HG03571 (cell line): ENCODE results near the gene JMJD6.
"Not testable (repeated sequence)": the region's sequence is repeated elsewhere in the genome, so short reads cannot be mapped to it uniquely, and the experiment has no call there.

ENCODE experiments used
- ATAC-seq: cut with Tn5 transposase; IDR thresholded peaks from one replicate; pipeline ENCODE4 v1.9.1; 2021; ENCODE audit not compliant: unreplicated experiment

Gene JMJD6

DNA sequence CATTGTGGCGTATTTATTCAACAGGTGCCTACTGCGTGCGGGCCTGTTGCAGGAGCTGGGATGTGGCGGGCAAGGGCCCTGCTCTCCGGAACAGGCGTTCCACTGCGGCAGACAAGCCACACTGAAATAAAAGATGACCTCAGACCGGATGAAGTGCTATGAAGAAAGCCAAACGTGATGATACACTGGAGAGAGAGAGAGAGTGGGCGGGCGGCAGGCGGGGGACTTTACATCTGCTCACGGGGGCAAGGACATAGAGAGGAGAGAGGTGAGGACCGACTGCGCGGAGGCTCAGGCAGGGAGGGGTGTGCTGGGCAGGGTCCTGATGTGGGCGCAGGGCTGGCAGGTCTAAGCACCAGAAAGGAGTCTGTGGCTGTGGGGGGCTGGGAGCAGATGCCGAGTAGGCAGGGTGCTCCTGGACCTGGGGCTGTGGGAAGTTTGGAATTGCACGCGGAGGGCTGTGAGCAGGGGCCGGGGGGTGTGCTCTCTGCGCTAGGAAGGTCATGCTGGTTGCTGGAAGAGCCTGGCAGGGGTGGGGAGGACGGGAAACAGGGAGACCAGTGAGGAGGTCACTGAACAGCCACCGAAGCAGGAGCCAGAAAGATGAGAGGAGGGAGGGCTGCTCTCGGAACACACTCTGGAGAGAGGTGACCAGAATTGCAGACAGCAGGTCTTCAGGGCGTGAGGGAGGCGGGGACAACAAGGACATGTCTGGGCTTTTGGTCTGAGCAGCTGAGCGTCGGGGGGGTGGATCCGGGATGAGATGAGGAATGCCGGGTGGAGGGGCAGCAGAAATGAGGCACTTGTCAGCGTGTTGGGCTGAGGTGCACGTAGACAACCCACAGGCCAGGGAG lies 25.6 kb downstream of the JMJD6 start:
- no peak for ATAC-seq

DNA sequence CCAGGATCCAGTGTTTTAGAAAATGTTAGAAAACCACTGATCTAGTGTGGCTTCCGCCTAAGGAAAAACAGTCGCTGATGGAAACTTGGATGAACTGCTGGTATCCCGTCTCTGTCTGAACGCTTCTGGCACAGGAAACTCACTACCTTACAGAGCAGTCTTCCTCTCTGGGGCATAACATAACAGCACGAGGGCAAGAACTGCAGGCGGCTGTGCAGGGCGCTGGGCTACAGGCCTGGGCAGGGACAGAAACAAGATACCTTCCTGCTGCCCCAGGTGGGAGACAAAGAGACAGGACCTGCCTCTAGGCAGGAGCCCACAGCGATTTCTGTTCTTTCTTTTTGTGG lies 26.2 kb downstream of the JMJD6 start:
- no peak for ATAC-seq

DNA sequence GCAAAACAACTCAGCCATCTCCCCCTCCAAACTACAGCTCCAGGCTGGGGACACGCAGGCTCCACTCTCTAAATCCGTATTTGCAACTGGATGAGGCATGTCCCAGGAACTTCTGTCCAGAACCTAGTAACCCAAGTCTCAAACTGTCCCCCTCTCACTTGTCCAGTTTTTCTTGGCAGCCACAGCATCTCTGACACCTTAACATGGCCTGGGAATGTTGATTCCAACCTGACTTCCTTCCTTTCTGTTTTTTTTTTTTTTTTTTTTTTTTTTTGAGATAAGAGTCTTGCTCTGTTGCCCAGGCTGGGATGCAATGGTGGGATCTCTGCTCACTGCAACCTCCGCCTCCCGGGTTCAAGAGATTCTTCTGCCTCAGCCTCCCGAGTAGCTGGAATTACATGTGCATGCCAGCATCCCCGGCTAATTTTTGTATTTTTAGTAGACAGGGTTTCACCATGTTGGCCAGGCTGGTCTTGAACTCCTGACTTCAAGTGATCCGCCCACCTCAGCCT lies 27.9 kb downstream of the JMJD6 start:
- ATAC-seq, result not testable (repeated sequence)

DNA sequence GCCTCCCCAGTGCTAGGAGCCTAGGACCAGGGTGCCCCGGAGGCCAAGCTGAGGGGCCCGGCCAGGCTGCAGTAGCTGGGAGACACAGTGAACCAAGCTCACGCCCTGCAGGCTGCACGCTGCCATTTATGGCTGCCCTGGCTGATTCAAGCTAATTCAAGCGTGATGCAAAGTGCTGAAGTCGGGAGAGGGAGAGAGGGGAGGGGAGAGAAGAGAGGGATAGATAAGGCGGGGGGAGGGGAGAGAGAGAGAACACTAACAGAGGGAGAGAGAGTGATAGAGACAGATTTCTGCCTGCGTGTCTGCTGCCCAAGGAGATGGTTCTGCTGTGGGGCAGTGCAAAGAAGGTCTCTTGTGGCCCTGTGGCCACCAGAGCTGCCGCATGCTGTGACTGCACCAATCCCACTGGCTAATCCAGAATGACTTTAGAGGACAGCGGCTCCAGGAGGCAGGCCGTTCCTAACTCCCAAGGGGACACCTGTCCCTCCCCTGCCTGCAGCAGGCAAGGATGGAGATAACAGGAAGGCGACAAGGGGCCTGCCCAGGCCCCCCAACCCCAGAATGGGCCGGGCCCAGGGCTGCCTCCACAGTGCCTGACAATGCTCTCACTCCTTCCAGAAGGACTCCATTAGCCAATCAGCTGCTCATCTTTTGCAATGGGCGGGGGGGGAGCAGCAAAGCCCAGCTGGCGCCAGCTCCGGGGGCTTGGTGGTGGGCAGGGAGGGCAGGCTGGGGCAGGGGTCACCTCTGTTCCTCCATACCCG lies 28.5 kb downstream of the JMJD6 start:
- ATAC-seq, result no peak

DNA sequence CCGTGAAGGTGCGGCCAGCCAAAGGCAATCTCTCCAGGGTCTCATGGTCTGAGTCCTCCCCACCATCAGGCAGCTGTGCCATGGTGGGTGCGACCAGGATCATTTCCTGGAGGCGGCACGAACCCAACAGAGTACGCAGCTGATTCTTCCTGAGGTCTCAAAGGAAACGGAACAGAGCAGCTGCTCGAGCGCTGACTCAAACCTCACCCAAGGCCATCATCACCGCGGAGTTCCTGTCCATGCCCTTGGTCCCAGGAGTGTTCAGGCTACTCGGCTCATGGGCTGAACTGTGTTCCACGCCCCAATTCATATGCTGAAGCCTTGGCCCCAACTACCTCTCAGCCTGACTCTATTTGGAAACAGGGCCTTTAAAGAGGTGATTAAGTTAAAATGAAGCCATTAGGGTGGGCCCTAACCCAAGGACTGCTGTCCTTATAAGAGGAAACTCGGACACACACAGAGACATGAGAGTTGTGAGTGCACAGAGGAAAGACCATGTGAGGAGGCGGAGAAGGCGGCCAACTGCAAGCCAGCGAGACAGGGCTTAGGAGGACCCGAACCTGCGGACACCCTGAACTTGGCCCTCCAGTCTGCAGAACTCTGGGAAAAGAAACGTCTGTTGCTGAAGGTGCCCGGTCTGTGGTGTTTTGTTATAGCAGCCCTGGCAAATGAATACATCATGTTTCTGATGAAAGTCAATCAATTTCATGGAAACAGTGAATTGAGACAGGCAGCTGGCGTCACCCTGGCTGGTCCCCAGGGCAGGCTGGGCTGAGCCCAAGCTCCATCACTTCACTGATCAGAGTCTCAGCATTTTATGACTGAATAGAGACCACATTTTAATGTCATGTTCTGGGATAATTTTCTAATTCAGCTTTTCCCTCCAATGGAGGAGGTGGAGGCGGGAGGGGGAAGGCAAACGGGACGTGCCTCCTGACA lies 29.4 kb downstream of the JMJD6 start:
- peak; percentile 57 for ATAC-seq

DNA sequence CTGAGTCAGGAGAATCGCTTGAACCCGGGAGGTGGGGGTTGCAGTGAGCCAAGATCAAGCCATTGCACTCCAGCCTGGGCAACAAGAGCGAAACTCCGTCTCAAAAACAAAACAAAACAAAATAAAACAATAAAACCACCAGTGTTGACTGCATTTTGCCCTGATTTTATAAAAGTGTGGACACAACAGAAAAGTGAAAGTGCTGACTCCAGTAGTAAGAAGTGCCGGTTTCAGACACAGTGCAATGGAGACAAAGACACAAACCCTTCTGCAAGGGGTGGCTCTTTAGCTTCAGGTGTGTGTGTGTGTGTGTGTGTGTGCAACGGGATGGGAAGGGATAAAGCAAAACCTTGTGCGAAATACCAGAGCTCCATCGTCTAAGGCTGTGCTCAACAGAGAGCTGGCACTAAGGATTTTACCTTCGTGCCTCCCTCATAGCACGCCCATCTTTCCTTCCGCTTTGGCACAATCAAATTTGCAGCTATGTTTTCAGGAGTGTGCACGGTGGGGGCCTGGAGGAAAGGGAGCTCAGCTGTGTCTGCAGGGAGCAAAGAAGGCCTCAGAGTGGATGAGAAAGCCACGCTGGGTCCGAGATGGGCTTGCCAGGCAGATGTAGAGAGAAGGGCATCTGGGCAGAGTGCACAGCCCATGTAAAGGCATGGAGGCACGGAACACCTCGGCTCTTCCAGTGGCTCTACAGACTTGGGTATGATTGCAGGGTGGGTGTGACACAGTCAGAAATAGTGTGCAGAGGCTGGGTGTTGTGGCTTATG lies 31.2 kb downstream of the JMJD6 start:
- no peak for ATAC-seq

DNA sequence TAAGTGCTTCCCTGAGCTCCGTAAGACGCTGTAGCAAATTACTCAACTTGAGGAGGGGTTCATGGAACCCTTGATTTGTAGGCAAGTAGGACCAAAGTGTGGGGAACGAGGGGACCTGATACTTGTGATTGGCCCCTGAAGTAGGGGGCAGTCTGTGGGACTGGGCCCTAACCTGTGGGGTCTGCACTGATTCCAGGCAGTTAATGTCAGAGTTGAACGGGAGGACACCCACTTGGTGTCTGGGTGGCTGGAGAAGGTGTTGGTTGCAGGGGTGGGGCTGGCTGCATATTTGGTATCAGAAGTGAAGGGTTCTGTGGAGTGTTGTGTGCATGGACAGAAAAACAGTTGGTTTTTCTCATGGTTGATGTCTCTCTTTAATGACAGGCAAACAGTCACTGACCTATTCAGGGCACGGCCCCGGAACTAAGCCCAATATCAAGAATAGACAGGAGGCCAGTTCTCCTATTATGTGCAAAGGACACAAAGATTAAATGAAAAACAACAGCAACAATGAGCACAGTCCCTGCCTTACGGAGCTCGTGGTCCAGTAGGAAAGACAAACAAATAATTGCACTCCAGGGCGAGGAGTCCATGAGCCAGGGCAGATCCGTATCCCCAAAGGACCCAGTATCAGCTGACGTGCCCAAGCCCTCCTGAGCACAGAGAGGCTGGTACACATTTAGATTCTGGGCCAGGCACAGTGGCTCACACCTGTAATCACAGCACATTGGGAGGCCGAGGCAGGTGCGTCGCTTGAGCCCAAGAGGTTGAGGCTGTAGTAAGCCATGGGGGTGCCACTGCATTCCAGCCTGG lies 34.8 kb downstream of the JMJD6 start:
- no peak for ATAC-seq

DNA sequence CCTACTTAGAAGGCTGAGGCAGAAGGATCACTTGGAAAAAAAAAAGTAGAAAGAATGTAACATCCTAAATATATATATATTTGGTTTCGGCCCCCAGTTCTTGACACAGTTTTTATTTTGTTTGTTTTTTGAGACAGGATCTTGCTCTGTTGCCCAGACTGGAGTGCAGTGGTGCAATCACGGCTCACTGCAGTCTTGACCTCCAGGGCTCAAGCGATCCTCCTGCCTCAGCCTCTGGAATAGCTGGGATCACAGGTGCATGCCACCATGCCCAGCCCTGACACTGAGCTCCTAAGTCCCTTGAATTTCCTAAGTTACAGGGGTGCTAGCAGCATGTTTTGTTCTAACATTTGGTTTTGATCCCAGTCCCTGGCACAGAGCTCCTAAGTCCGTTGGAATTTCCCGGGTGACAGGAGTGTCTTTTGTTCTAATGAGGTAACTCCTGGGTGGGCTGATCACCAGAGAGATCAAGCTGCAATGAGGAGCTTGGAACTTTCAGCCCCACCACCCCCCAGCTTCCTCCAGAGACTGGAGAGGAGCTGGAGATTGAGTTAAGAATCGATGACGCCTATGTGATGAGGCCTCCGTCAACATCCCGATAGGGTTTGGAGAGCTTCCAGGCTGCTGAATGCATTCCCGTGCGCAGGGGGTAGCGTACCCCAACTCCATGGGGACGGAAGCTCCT lies 35.7 kb downstream of the JMJD6 start:
- no peak for ATAC-seq

DNA sequence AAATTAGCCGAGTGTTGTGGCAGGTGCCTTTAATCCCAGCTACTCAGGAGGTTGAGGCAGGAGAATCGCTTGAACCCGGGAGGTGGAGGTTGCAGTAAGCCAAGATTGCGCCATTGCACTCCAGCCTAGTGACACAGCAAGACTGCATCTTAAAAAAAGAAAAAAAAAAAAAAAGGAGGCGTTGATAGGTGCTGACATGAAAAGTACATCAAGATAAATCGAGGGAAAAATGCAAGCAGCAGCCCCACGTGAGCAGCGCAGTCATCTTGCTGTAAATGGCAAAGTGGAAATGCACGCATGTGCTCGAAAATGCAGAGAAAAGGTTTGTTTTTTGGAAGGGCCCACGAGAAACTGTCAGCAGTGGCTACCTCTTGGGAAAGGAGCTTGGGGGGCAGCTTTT lies 36.5 kb downstream of the JMJD6 start:
- ATAC-seq, result no peak

DNA sequence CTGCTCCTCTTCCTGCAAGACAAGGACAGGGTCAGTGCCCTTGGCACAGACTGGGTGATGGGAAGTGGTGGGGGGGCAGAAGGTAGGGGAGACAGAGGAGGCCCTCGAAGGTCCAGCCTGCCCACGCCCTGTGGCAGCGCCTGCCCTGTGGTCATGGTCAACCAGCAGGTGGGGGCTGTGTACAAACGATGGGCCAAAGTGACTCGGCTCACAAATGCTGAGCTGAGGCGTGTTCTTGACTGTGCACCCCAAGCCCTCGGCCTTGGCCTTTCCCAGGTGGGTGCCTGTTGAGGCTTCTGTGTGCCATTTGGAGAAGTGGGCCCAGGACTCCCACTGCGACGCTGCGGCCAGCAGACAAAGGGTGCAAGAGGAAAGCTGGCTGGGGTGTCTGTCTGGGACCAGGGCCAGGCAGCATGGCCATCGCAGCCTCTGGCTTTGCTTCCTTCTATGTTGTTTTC lies 38.2 kb downstream of the JMJD6 start:
- no peak for ATAC-seq

DNA sequence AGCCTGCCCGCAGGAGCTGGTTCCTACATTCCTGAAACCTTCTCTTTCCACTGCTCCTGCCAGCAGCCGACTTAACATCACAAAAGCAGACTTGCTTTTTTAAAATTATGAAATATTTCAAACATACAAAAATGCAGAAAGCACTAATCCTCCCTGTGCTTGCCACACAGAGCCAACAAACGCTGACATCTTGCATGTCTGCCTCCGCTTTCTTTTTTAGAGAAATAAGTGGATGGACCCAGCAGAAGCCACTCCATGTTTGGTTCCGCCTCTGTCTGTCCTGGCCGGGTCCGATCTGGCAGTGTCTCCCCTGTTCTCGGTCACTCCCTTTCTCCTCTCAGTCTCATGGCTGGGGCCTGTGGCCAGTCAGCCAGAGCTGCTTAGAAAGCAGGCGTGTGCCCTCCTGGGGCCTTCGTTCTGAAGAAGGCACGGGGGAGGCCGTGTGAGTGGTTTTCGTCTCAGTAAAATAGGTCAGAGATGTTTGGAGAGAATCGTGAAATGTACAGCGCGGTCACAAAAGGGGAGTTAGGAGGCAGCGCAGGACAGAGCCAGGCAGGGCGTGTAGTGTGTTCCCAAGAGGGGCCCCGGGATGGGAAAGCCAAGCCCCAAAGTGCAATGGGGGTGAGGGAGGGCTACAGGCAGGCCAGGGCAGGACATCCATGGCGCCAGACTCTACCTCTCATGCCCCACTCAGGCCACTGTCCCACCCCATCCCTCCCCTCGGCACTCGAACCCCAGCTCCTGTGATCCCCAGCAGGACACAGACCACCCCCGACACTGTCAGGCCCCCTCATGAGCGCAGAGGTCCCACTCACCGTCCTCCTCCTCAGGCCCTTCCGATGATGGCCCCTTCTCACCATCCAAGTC lies 38.9 kb downstream of the JMJD6 start:
- ATAC-seq, result no peak

DNA sequence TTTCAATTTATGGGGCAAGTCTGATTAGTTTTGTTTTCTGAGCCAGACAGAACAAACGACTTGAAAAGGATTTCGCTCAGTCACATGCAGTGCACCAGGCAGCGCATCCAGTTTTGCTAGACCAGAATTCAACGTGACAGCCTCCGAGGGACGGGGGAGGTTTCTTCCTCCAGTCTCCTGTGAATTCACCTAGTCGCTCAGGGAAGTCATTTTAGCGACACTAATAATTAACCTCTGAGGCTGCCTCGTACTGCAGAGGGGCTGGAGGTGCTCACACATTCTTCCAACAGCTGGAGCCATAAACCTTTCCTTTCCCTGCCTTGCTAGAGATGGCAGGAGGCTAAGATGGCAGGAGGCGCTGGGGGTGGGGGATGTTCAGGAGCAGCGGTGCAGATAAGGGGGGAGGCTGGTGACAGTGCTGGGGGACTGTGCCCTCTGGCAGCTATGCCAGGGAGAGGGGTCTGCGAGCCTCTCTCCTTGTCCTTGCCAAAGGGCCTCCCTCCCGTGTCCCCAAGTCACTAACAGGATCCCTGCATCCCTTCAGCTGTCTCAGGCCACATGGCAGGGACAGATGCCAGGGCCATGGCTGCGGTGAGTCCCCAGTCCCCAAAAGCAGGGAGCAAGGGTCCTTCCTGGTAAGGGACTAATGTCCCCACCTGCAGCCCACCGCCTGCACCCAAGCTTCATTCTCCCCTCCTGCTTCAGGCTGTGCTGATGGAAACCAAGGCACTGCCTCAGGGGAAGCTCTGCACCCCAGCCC lies 39.7 kb downstream of the JMJD6 start:
- ATAC-seq, result no peak

DNA sequence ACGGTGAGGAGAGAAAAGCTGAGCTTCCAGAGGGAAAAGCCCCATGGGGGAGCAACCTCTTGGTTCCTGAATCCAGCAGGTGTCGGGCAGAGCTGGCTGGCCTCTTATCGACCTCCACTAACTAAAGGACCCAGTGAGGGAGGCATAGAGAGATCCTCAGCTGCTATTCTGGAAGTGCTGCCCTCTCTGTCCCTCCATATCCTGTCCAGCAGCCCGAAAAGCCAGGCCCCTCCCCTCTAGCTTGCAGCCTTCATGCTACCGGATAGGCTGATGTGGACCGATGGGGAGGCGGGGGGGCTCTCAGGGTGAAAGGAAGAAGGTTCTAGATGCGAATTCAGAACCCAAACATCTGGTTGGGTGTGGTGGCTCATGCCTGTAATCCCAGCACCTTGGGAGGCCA lies 40.6 kb downstream of the JMJD6 start:
- ATAC-seq, result no peak

DNA sequence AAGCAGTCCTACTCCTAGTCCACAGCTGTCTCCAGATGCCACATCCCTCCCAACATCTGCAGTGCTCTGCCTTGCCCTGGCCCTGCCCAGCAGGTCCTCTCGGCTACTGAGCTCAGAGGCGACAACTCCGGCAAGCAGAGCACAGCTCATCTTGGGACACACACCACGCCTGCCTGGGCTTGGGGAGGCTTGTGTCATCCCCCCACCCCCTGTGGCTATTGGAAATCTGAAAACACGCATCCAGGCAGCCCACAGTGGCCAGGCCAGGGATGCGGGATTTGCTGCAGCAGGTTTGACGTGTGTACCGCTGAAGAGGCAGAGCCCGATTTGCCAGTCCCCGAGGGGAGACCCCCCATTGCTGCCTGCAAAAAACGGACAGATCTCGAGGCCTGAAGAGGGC lies 41.0 kb downstream of the JMJD6 start:
- no peak for ATAC-seq

DNA sequence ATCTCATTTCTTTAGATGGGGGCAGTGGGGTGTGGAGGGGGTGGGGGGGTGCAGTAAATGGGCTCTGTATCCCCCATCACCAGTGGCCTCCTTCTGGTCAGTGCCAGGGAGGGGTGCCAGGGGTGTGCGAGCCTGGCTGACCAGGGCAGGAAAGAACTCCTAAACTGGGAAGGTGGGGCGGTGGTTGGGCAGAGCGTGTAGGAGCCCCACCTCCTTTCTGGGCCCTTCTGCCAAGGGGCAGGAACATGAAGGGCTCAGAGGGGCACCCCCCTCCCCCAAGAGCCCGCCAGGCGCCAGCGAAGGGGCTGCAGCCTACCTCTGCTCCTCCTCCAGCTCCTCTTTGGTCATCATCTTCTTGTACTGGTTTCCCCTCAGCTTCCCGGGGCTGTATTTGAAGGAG lies 41.6 kb downstream of the JMJD6 start:
- no peak for ATAC-seq

DNA sequence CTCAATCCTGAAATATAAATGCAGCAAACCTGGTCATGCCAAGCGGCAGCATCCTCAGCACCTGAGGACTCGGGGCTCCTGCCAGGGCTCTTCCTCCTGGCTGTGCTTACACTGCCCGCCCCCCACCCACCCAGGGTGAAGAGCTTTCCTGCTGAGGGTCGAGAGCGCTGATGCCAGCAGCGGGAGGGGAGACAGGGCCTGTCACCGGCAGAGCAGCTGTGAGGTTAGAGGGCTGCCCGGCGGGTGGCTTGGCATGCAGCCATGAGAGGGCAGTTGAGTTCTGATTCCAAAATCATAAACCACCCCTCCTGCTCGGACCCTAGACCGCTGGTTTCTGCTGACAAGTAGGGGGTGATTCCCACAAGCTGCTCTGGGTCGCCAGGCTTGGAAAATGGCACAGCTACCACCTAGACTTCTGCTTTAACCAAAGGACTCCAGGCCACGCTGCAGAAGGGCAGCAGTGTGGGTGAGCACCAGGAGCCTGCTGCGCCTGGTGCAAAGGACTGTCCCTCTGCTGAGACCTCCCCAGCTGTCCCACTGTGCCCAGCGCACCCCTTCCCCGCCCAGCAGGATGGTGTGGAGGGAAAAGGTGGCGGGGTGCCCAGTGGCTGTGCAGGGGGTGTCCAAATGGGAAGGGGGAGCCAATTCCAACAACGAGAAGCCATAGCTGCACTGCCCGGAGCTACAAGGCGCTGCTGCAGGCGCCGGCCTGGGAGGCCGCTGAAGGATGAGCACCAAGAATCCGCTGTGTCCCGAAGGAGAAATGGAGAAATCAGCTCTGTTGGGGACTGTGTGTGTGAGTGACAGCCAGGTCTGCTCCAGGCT lies 42.3 kb downstream of the JMJD6 start:
- no peak for ATAC-seq
